ENCODE measurements around the gene CPA1. TPM values are rescaled to one million over a fixed set of nuclear protein-coding genes. Genes with fewer than 3 reads are reported as not detected.
A peak's percentile ranks its signal among the peaks of the same experiment; 100 is the strongest.

Gene CPA1
- total RNA-seq, 1 experiment from 2014 or later, result 7.9 TPM

DNA sequence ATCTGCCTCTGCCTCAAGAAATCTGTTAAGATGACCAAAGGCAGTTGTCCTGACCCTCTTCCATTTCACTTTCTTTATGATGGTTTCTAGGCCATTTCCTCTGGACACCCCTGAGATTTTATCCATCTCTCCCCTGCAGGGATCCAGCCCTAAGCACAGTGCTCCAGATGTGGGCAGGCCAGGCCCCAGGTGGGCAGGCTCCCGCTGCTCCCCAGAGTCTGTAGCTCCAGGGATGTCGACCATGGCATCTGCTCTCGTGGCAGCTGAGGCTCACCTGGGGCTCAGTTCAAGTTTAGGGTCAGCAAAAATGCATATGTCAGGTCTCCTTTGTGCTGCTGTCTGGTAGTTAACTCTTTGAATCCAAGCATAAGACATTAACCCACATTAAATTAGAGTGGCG lies 48.7 kb downstream of the CPA1 start:
- H3K9me3 Mint-ChIP-seq, result no peaks in the 10 kb centered on the region
- ATAC-seq (no peak), DNase-seq (ENCODE audit: low spot score) (no peak)
- H3K4me1 Mint-ChIP-seq, result no peaks in the 10 kb centered on the region; the same call in 1 of the 2 replicates
- no peak overlapping the region for H3K27ac Mint-ChIP-seq
- TF ChIP-seq, protein P1, sequence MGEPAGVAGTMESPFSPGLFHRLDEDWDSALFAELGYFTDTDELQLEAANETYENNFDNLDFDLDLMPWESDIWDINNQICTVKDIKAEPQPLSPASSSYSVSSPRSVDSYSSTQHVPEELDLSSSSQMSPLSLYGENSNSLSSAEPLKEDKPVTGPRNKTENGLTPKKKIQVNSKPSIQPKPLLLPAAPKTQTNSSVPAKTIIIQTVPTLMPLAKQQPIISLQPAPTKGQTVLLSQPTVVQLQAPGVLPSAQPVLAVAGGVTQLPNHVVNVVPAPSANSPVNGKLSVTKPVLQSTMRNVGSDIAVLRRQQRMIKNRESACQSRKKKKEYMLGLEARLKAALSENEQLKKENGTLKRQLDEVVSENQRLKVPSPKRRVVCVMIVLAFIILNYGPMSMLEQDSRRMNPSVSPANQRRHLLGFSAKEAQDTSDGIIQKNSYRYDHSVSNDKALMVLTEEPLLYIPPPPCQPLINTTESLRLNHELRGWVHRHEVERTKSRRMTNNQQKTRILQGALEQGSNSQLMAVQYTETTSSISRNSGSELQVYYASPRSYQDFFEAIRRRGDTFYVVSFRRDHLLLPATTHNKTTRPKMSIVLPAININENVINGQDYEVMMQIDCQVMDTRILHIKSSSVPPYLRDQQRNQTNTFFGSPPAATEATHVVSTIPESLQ (CRISPR knock-in tag; IDR thresholded peaks at IDR 0.05), result no peak
- TF ChIP-seq NR1H2 (CRISPR knock-in tag; IDR thresholded peaks at IDR 0.05) (no peak), ZNF423 (CRISPR knock-in tag; IDR thresholded peaks at IDR 0.05) (peak; percentile 45; the same call in 1 of the 2 replicates)
- H3K36me3 Mint-ChIP-seq, result no peaks in the 10 kb centered on the region
- ChIA-PET POLR2A (no interaction called here), CTCF (interaction anchor here (1.7 to 1.8 kb wide), 2 partner anchors 47 kb away, joined by 5 to 6 read pairs; no protein-coding TSS in a partner anchor)
- no peaks in the 10 kb centered on the region for H3K27me3 Mint-ChIP-seq (ENCODE audit: low read depth)
- no peak overlapping the region for H3K4me3 Mint-ChIP-seq

- ATAC-seq (no peak), DNase-seq (ENCODE audit: low spot score) (no peak)
- Mint-ChIP-seq H3K9me3 (no peaks in the 10 kb centered on the region), H3K27ac (no peak overlapping the region), H3K36me3 (no peaks in the 10 kb centered on the region), H3K27me3 (ENCODE audit: low read depth) (no peaks in the 10 kb centered on the region), H3K4me3 (no peak overlapping the region), H3K4me1 (no peaks in the 10 kb centered on the region; the same call in 1 of the 2 replicates)
- POLR2A ChIA-PET, result no interaction called here
- TF ChIP-seq CREM (CRISPR knock-in tag; IDR thresholded peaks at IDR 0.05), result no peak
- CTCF ChIA-PET, result interaction anchor here (1.8 kb wide), 1 partner anchor 48 kb away, joined by 5 read pairs; no protein-coding TSS in a partner anchor
These were observed 49.8 kb downstream of the CPA1 start for GRCh38 chr7:130430115-130430514.

DNA sequence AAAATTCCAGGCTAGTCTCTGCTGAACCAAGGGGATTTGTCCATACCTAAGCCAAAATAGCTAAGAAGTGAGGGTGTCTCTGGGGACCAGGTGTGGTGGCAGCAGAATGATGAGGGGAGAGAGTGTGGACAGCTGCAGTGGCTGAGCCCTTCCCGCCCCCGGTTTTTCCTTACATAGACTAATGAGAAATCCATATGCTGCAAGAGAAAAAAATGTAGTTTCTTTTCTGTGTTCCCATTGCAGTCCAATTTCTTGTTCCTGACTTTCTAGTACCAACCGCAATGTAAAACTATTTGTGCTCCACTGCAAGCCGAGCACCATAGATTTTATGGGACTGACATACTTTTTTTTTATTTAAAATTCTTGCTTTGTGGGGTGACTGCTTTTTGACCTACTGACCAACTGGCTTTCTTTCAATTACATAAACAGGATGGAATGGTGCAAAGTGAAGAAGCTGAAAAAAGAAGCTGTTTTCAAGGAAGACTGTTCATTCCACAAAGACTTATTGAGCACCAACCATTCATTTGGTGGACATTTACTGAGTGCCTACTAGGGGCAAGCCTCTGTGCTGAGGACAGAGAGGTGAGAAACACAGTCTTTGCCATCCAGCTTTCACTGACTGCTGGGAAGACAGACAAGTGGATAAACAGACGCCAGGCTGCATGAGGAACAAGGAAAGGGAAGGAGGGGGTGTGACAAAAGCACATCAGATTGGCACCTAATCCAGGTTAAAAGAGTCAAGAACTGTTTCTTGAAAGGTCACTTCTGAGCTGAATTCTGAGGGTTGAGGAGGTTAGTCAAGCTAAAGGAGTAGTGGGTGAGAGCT lies 50.8 kb downstream of the CPA1 start:
- Mint-ChIP-seq H3K36me3 (no peaks in the 10 kb centered on the region), H3K27me3 (ENCODE audit: low read depth) (no peaks in the 10 kb centered on the region), H3K27ac (no peak overlapping the region), H3K9me3 (no peaks in the 10 kb centered on the region), H3K4me3 (no peak overlapping the region), H3K4me1 (no peaks in the 10 kb centered on the region; the same call in 1 of the 2 replicates)
- DNase-seq (ENCODE audit: low spot score) (no peak), ATAC-seq (no peak)
- CTCF ChIA-PET, result interaction anchor here (1.8 kb wide), 1 partner anchor 49 kb away, joined by 5 read pairs; no protein-coding TSS in a partner anchor
- POLR2A ChIA-PET, result no interaction called here
- TF ChIP-seq CDX4 (CRISPR knock-in tag; IDR thresholded peaks at IDR 0.05; ENCODE audit: borderline replicate concordance), result no peak
- TF ChIP-seq, protein P2, sequence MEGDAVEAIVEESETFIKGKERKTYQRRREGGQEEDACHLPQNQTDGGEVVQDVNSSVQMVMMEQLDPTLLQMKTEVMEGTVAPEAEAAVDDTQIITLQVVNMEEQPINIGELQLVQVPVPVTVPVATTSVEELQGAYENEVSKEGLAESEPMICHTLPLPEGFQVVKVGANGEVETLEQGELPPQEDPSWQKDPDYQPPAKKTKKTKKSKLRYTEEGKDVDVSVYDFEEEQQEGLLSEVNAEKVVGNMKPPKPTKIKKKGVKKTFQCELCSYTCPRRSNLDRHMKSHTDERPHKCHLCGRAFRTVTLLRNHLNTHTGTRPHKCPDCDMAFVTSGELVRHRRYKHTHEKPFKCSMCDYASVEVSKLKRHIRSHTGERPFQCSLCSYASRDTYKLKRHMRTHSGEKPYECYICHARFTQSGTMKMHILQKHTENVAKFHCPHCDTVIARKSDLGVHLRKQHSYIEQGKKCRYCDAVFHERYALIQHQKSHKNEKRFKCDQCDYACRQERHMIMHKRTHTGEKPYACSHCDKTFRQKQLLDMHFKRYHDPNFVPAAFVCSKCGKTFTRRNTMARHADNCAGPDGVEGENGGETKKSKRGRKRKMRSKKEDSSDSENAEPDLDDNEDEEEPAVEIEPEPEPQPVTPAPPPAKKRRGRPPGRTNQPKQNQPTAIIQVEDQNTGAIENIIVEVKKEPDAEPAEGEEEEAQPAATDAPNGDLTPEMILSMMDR (IDR thresholded peaks at IDR 0.05), result no peak

GRCh38 chr7:130432886-130433285 lies 52.6 kb downstream of the CPA1 start:
- ChIA-PET POLR2A (no interaction called here), CTCF (no interaction called here)
- no peak for DNase-seq (ENCODE audit: low spot score)
- Mint-ChIP-seq H3K4me3 (no peak overlapping the region), H3K9me3 (no peaks in the 10 kb centered on the region), H3K27ac (no peak overlapping the region), H3K36me3 (no peaks in the 10 kb centered on the region), H3K27me3 (ENCODE audit: low read depth) (no peaks in the 10 kb centered on the region), H3K4me1 (peaks cover under 1% of the 10 kb centered on the region; the same call in 1 of the 2 replicates)
- no peak for ATAC-seq
- no peak for TF ChIP-seq E2F5 (CRISPR knock-in tag; IDR thresholded peaks at IDR 0.05)
- no peak for TF ChIP-seq GRHL2 (CRISPR knock-in tag; IDR thresholded peaks at IDR 0.05; ENCODE audit: insufficient replicate concordance, severe bottlenecking)
- no peak for TF ChIP-seq ELF4 (CRISPR knock-in tag; IDR thresholded peaks at IDR 0.05; ENCODE audit: low read depth)

Data from WTC11 (cell line).